Loucy (cell line): ENCODE data around the gene ZNF609.

Experiments used
- H2AFZ ChIP-seq: fragments of 200-600 bp; sonication (generic); 2 replicates; pipeline ENCODE4 v1.6.0; 2016; ENCODE audit warnings: antibody characterized with exemption, mild to moderate bottlenecking, low read length, moderate library complexity
- H3F3A ChIP-seq: fragments of 200-600 bp; 2 replicates; pipeline ENCODE4 v1.6.0; 2016; ENCODE audit warnings: antibody characterized with exemption, low read depth, mild to moderate bottlenecking
- H3K27me3 ChIP-seq: fragments of 200-600 bp; sonication (generic); 2 replicates; pipeline ENCODE4 v1.6.1; 2014; ENCODE audit warnings: low read length, mild to moderate bottlenecking; ENCODE audit not compliant: insufficient read depth, poor library complexity, severe bottlenecking
- H3K36me3 ChIP-seq: fragments of 200-600 bp; sonication (generic); 2 replicates; pipeline ENCODE4 v1.6.1; 2016; ENCODE audit warnings: low read length; ENCODE audit not compliant: insufficient read depth
- H3K4me1 ChIP-seq: fragments of 200-600 bp; sonication (generic); 2 replicates; pipeline ENCODE4 v1.5.1; 2014; ENCODE audit warnings: low read length, mild to moderate bottlenecking; ENCODE audit not compliant: insufficient read depth, poor library complexity, severe bottlenecking
- H3K4me2 ChIP-seq: fragments of 200-600 bp; sonication (generic); 2 replicates; pipeline ENCODE4 v1.6.0; 2014; ENCODE audit warnings: antibody characterized with exemption, low read length, low read depth, mild to moderate bottlenecking; ENCODE audit not compliant: poor library complexity, severe bottlenecking
- H3K4me3 ChIP-seq: fragments of 200-600 bp; sonication (generic); 2 replicates; pipeline ENCODE4 v1.5.1; 2014; ENCODE audit warnings: low read length, mild to moderate bottlenecking, mixed read lengths; ENCODE audit not compliant: poor library complexity, severe bottlenecking
- H3K79me2 ChIP-seq: fragments of 200-600 bp; sonication (generic); 2 replicates; pipeline ENCODE4 v1.6.1; 2014; ENCODE audit warnings: low read length; ENCODE audit not compliant: insufficient read depth
- H3K9ac ChIP-seq: fragments of 200-600 bp; sonication (generic); 2 replicates; pipeline ENCODE4 v1.6.0; 2014; ENCODE audit warnings: mild to moderate bottlenecking, low read depth, low read length, moderate library complexity; ENCODE audit not compliant: poor library complexity, severe bottlenecking
- H3K9me2 ChIP-seq: fragments of 200-600 bp; sonication (generic); replicated peaks from 2 replicates; pipeline ENCODE4 v1.6.1; 2016; ENCODE audit warnings: low read depth, low read length, mixed read lengths
- H3K9me3 ChIP-seq: fragments of 200-600 bp; sonication (generic); 2 replicates; pipeline ENCODE4 v1.6.1; 2014; ENCODE audit warnings: mild to moderate bottlenecking, antibody characterized with exemption, low read length, low read depth; ENCODE audit not compliant: insufficient read depth
- H4K20me1 ChIP-seq: fragments of 200-600 bp; sonication (generic); 2 replicates; pipeline ENCODE4 v1.6.0; 2014; ENCODE audit warnings: antibody characterized with exemption, low read length, mild to moderate bottlenecking; ENCODE audit not compliant: insufficient read depth, poor library complexity, severe bottlenecking
- EZH2phosphoT487 ChIP-seq: fragments of 200-600 bp; IDR thresholded peaks from 2 replicates; pipeline ENCODE4 v1.6.1; 2018; ENCODE audit warnings: antibody characterized with exemption, mild to moderate bottlenecking, moderate library complexity, borderline replicate concordance
- TF ChIP-seq, protein P1 (sequence below): fragments of 200-600 bp; sonication (generic); conservative IDR thresholded peaks from 2 replicates; pipeline ENCODE4 v1.5.1; 2014; ENCODE audit warnings: mild to moderate bottlenecking, antibody characterized with exemption, low read length

ZNF609 gene

DNA sequence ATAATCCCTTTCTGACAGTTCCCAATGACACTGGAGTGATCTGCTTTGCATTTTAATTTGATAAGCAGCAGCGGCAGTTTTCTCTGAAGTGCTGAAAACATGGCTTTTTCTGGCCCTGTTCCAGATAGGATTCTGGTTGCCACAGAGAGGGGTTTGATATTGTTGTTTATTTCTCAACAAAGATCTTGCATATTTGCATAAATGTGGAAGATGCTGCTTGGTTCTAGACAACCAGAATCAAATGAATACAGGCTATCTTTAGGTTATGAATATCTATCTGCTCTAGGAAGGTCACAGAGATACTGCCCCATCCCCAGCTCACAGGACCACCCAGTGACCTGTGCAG, 137.1 kb downstream of the ZNF609 start:
- no peaks in the 10 kb centered on the region for H3K9me2 ChIP-seq
- H3K4me3 ChIP-seq = no peak overlapping the region
- H3K4me2 ChIP-seq = peak overlapping the region; percentile 35
- no peak for TF ChIP-seq EZH2phosphoT487
- TF ChIP-seq, protein P1, sequence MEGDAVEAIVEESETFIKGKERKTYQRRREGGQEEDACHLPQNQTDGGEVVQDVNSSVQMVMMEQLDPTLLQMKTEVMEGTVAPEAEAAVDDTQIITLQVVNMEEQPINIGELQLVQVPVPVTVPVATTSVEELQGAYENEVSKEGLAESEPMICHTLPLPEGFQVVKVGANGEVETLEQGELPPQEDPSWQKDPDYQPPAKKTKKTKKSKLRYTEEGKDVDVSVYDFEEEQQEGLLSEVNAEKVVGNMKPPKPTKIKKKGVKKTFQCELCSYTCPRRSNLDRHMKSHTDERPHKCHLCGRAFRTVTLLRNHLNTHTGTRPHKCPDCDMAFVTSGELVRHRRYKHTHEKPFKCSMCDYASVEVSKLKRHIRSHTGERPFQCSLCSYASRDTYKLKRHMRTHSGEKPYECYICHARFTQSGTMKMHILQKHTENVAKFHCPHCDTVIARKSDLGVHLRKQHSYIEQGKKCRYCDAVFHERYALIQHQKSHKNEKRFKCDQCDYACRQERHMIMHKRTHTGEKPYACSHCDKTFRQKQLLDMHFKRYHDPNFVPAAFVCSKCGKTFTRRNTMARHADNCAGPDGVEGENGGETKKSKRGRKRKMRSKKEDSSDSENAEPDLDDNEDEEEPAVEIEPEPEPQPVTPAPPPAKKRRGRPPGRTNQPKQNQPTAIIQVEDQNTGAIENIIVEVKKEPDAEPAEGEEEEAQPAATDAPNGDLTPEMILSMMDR = no peak
- H2AFZ ChIP-seq = no peak overlapping the region
- H3K27me3 ChIP-seq = no peaks in the 10 kb centered on the region
- H3K9me3 ChIP-seq = no peaks in the 10 kb centered on the region
- peaks cover 63% of the 10 kb centered on the region for H3K79me2 ChIP-seq
- no peak overlapping the region for H3K9ac ChIP-seq
- peaks cover 21% of the 10 kb centered on the region for H3K4me1 ChIP-seq
- peaks cover 16% of the 10 kb centered on the region for H3F3A ChIP-seq
- no peaks in the 10 kb centered on the region for H3K36me3 ChIP-seq
- H4K20me1 ChIP-seq = peaks cover 41% of the 10 kb centered on the region

DNA sequence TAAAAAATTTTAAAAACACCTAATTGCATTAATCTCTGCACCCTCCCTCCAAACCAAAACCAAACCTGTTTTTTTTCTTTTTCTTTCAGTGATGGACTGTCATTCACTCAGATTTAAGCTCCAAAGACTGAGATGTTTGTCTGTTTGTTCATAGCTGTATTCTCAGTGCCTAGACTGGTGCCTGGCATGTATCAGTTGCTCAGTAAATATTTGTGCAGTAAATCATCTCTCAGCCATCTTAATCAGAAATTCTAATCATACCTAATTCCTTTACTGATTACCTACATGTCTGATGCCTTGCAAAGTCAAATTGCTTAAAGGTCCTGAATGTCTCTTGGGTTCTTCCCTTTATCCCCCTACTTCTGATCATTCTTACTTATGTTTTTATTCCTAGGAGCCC, 138.8 kb downstream of the ZNF609 start:
- TF ChIP-seq EZH2phosphoT487 = no peak
- TF ChIP-seq, protein P1 = no peak
- Histone ChIP-seq H3K79me2 (peaks cover 63% of the 10 kb centered on the region), H3K4me3 (no peak overlapping the region), H3K9ac (no peak overlapping the region), H3K9me2 (no peaks in the 10 kb centered on the region), H2AFZ (no peak overlapping the region), H3K36me3 (no peaks in the 10 kb centered on the region), H4K20me1 (peaks cover 53% of the 10 kb centered on the region), H3K4me1 (peaks cover 36% of the 10 kb centered on the region), H3K9me3 (no peaks in the 10 kb centered on the region), H3K4me2 (no peak overlapping the region), H3F3A (peaks cover 18% of the 10 kb centered on the region), H3K27me3 (no peaks in the 10 kb centered on the region)

GRCh38 chr15:64599716-64600115, 139.3 kb downstream of the ZNF609 start:
- no peak overlapping the region for H2AFZ ChIP-seq
- peaks cover 18% of the 10 kb centered on the region for H3F3A ChIP-seq
- no peaks in the 10 kb centered on the region for H3K9me2 ChIP-seq
- H3K9ac ChIP-seq = no peak overlapping the region
- TF ChIP-seq, protein P1 = no peak
- no peak for TF ChIP-seq EZH2phosphoT487
- no peak overlapping the region for H3K4me2 ChIP-seq
- peaks cover 63% of the 10 kb centered on the region for H3K79me2 ChIP-seq
- no peaks in the 10 kb centered on the region for H3K9me3 ChIP-seq
- H3K4me3 ChIP-seq = no peak overlapping the region
- peaks cover 38% of the 10 kb centered on the region for H3K4me1 ChIP-seq
- no peaks in the 10 kb centered on the region for H3K27me3 ChIP-seq
- no peaks in the 10 kb centered on the region for H3K36me3 ChIP-seq
- H4K20me1 ChIP-seq = peaks cover 56% of the 10 kb centered on the region
